CD4-positive, alpha-beta T cell treated with Interleukin-4 for 4 hours (primary cell): Measurements from ENCODE around the gene VSIG2.

Experiments used
- DNase-seq: peaks from one replicate; pipeline ENCODE4 v3.0.0-alpha.2; 2020

The VSIG2 gene

DNA sequence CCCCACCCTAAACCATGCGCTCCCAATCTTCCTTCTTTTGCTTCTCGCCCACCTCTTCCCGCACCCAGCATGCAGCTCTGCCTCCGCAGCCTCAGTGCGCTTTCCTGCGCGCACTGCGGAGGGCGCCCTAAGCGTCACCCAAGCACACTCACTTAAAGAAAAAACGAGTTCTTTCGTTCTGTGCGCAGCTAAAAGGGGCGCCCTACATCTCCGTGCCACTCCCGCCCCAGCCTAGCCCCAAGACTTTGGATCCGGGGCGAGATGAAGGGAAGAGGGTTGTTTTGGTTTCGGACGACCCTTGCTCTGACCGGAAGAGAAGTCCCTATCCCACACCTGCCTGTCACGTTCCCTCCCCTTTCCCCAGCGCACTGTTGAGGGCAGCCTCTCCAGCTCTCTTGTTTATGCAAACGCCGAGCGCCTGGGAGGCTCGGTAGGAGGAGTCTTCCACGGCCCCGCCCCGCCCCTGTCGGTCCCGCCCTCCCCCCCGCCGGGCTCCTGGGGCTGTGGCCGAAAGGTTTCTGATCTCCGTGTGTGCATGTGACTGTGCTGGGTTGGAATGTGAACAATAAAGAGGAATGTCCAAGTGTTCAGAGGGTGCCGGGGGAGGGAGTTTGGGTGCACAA, 5.3 kb downstream of the VSIG2 start:
- peak; percentile 75 for DNase-seq

DNA sequence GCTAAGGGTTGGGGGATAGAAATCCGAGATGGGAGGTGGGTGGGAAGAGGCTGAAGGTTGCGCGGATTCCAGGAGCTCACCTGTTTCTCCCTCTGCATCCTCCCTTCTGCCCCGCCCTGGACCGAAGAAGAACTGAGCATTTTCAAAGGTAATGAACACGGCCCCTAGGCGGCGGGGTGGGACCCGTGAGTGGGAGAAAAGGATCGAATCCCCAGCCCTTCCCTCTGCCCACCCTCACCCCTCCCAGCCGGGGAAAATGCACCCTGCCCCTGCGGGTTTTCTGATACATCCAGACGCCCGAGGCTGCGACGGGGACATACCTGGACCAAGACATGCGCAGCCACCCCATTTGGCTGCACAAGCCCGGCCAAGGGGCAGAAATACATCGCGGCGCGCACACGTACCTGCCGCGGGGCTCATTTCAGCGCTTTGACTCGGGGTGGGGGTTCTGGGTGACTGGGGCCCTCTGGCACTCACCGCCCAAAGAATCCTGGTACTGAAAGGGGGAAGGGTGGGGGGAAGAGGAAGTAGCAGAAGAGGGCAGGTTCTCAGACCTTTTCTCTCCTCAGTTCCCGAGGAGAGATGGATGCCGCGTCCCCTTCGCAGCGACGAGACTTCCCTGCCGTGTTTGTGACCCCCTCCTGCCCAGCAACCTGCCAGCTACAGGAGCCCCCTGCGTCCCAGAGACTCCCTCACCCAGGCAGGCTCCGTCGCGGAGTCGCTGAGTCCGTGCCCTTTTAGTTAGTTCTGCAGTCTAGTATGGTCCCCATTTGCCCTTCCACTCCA, 6.0 kb downstream of the VSIG2 start:
- DNase-seq = peak; percentile 24

DNA sequence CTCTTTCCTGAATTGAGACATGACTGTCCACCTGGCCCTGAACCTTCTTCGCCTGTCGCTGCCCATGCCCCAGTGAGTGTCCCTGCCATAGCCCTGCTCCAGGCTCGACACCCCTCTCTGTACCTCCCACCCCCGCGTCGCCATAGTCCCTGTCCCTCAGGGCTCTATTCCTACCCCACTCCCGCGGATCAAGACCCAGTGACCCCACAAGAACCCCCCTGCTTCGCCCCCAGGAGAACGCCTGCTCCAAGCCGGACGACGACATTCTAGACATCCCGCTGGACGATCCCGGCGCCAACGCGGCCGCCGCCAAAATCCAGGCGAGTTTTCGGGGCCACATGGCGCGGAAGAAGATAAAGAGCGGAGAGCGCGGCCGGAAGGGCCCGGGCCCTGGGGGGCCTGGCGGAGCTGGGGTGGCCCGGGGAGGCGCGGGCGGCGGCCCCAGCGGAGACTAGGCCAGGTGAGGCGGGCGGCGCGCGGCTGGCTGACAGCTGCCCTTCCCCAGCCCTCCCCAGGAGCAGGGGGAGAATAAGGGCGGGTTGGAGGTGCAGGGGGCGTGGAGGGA, 6.7 kb downstream of the VSIG2 start:
- DNase-seq = no peak

DNA sequence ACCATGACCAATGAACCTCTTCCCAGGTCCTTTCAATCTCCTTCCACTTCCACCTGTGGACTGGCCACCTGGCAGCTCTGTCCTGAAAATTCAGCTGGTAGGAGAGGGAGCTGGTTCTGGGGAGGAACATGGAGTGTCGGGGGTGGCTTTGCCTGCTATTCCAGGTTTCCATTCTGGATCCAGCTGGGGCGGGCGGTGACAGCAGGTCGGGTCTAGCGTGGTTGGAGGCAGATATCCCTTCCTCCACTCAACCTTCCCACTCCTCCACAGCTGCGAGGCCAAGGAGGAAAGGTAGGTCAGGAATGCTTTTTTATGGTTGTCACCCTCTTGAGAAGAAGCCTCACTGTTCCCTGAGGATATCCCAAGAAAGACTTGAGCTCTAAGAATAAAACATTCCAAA, 9.0 kb downstream of the VSIG2 start:
- DNase-seq = no peak

DNA sequence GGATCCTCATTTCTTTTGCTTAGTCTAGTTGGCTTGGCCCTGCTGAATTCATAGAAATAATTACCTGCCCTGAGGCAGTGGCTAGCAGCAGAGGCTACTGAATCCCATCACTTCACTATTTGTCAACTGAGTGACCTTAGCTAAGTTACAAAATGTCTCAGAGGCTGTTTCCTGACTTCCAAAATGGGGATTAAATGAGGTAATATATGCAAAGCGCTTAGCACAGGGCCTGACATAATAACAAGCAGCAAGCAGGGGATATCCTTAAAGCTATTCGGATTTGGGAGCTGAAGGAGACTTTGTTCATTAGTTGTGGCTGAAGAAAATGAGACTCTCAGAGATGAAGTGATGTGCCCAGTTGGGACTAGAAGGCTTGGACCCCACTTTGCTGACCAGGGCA, 9.5 kb downstream of the VSIG2 start:
- DNase-seq = no peak

DNA sequence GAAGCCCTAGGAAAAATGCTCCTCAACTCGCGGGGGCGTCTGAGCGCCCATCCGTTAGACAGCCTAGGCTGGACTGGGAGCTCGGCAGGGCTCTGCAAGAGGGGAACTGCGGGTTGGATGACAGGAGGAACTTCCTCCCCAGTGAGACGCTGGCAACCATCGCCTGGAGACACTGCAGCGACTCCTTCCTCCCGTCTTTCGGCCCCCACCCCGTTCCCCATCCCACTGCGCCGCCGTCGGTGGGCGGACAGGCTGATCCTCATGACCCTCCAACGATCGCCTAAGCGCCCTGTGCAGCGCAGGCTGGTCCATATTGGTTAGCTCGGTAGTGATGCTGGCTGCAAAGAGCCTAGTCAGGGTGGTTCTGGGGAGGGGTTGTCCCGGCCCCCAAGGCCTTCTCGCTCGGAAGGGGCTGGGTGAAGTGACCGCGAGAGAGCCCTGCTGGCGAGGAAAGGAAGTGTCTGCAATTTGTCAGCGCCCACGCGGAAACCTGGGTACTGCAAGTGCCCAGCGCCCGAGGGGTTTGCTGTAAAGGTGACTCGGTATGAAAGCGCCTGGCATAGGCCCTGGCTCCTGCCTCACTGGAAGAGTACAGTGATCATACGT, 11.7 kb downstream of the VSIG2 start:
- peak; percentile 50 for DNase-seq

DNA sequence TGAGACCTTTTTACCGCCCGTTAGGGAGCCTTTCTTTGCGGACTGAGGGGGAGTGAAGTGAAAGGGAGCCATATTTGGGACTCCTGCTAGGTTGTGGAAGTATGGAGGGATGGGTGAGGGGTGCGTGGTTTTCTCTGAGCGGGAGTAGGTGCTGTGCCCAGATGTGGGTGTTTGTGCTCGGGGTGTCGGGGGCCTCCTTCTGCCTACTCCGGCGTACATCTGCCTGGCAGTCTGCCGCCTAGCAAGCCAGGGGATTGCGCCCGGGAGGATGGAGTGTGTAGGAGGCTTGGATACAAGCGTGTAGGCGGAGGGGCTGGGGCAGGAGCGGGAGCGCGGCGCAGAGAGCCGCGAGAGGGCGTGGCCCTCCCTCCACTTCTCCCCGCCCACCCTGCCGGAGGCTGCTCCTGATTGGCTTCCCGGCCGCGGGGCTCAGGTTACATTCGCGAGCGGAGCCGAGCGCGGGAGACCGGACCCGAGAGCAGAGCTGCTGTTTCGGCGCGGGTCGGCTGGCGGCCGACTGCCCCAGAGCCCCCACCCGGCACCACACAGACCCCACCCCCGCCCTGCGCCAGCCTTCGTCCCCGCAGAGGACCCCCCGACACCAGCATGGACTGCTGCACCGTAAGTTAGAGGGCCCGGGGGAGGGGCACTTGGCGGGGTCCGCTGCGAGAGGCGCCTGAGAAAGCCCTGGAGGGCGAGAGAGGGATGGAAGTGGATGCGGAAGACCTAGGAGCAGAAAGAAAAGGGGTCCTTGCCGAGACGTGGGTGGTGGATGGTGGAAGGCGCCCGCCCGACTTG, 12.4 kb downstream of the VSIG2 start, which contains the start of gene NRGN:
TSS of gene NRGN (plus strand) at position 464 of the 798 bp plus-strand sequence. CDS start at position 607, 143 bp downstream.
- peak; percentile 74 for DNase-seq

DNA sequence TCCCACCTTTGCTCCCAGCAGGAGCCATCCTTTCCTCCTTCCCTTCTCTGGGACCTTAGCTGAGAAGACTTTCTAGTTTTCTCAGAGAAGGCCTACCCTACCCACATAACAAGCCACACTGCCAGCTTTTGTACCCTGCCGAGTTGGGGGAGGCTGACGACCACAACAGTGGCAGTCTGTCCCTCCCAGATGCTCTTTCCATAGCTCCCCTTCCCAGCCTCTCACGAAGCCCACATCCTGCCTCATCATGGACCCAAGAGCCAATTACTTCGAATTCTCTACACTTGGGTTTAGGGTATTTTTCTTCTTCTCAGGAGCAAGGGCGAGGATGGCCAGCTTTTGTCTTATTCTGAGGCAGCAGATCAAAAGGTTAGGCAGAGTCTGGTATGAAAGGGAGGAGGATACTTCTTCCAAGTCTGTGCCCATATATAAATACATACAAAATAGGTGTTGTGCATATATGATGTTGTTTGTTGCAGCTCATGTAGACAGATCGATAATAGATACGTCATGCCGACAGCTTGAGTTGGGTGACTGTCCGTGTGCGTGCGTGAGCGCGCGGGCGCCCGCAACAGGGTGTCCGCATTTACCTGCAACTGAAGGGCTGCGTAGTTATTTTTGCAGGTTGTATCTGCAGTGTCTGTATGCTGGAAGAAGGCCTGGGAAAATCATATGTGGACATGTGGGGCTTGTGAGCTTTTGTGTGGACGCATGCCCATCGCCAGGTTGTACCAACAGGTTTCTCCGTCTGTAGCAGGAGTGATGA, 13.2 kb downstream of the VSIG2 start:
- no peak for DNase-seq

DNA sequence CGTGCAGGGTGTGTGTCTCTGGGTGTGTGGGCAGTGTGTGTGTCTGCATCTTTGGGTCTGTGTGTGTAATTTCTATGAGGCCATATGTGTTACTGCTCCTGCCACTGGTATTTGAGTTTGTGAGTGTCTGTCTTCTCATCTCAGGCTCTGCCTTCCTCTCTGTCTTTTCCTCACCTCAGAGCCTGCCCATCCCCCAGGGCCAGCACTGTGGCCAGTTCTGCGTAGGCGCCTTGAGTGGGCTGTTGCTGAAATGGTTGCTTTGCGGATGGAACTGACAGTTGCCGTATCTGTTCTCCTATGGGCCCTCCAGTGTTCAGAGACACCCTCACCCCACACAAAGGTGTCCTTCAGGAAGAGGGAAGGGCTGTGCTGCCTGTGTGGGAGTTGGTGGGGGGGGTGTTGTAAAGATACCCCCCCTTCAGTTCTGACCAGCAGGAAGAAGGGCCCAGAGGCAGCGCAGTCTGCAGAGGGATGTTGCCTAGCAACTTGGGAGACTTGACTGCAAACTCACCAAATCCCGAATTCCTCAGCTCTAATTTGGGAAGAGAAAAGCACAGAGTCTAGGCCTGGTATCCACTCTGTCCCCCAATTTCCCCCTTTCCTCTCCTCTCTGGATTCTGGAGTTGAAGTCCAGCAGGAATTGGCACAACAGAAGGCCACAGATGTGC, 14.3 kb downstream of the VSIG2 start:
- DNase-seq = no peak

DNA sequence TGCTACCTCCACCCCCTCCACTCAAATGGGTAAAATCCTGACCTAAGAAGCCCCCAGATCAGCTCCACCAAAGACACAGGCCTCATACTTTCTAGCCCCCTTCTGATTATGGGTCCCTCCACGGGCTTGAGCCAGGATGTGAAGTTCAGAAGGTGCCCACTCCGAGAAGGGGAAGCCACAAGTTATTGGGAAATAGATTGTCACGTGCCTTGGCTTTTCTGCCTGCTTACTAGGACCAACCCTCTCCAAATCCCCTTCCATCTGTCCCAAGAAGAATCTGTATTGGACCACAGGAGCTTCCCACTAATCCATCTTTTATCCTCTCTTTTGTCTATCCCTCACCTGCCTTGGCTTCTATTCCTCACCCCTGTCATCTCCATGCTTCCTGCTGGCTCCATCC, 15.3 kb downstream of the VSIG2 start:
- no peak for DNase-seq

DNA sequence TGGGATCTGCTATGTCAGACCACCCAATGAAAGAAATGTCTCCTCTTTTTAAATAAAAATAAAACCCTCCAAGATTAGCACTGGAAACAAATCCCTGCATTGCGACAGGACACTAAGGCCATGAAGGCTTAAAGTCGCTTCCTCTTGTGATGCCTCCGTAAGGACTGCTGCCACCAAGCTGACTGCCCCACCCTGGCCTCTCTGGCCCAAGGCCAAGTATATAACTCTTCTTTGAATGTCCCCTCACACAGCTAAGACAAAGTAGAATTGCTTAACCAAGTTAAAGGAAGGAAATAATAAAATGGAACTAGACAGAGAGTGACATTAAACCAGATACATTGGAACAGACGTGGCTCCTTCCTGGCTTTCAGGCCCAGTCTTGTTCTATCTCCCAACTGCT, 19.8 kb downstream of the VSIG2 start:
- DNase-seq = no peak

DNA sequence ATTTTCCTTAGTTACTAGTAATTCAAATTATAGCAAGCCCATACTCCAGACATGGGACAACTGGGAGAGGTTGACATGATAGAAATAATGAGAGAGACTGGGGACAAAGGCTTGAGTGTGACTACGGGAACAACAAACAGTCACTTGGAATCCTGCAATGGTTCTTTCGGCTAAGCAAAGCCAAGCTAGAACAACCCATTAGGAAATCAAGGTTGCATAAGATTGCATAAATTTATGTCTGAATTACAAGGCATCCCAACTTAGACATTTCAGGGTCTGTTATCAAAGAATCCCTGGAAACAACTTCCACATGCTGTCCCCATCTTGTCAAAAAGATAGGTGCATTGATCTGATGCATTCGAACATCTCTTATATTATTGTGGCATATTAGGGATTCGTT, 22.5 kb downstream of the VSIG2 start:
- no peak for DNase-seq

DNA sequence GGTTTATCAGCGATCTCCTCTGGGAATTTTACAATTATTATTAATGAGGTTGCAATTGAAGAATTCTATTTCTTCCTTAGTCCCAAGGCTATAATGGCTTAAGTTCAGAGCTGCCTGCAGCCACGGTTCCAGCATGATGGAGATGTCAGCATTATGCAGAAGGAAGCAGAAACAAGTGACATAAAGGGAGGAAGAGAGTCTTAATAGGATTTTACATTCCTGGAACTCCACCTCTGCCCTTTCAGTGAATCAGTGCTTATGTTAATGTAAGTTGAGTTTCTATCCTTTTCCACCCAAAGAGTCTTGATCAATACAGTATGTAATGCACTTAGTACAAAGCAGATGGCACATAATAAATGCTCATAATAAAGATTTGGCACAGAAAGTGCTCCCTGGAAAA, 23.9 kb downstream of the VSIG2 start:
- no peak for DNase-seq

DNA sequence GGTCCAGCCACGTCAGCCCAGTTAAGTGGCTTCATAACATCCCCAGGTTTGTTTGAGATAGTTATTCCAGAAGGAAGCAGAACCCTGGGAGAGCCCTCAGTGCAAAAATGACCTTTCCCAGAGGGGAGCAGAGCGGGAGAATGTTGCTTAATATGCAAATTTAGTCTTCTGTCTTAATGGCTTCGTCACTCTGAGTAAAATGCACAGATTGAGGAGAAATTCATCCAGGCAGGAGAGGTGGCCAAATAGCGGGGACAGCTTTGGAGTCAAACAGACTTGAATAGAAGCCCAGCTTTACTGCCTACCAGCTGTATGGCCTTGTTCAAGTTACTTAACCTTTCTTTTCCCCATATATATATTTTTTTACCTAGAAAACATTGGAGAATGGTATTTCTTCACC, 24.6 kb downstream of the VSIG2 start:
- no peak for DNase-seq

DNA sequence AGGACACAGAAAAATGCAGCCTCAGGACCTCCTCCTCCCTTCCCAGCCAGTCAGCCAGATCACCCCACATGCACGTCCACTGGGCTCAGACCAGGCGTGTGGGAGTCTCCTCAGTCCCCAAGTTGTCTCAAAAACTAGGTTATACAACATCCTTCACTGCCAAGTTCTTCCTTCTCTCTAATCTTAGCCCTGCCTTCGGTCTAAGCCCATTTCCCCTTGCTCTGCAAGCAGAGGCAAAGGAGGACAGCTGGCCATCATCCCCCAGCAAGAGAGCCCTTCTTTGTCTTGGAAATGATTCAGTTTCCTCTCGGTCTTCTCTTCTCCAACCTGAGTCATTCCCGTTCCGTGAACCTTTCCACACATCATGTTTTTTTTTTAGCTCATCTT, 26.3 kb downstream of the VSIG2 start:
- DNase-seq = no peak

DNA sequence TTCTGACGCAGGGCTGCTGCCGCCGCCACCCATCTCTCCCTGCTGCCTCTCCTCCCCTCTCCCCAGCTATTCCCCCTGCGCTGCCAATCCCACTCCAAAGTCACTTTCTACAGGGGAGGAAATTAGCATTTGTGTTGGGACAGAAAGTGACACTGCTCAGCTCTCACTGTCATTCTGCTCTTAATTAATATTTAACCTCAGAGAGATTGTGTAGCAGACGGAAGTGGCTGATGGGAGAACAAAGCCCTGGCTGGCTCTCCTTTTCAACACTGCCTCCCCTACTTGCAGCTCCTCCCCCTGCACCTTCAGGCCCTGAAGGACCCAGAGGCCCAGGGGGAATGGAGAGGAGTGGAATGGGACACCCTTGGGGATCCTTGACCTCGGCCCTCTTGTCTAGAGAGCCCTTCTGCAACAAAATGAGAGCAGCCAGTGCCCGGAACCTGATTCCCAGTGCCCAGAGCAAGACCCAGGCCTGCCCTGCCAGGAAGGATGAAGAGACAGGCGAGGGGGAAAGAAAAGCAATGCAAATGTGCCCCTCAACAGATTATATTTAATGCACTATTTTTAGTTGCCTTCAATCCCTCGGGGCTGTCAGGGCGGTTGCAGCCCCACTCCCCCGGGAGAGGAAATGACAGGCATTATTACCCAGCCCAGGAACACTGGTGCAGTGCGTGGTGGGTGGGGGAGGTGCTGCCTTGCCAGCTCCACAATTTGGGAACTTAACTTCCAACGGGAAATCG, 26.9 kb downstream of the VSIG2 start:
- no peak for DNase-seq

DNA sequence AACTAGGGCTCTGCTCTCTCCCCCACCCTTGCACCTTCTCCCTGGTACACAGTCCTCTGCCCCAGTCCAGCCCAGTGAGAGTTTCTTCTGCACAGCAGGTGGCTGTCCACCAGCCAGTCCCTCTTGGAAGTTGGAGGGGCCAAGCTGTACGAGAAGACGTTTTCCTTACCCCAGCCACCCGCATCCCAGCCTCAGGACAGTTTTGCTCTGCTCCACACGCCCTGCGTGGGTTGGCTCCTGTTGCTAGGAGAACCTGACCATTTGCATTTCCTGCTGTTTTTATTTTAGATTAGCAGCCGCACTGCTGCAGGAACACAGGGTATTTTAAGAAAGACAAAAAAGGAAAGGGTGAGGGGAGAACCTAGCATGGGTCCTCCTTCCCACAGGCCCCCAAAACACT, 29.9 kb downstream of the VSIG2 start:
- DNase-seq = no peak

DNA sequence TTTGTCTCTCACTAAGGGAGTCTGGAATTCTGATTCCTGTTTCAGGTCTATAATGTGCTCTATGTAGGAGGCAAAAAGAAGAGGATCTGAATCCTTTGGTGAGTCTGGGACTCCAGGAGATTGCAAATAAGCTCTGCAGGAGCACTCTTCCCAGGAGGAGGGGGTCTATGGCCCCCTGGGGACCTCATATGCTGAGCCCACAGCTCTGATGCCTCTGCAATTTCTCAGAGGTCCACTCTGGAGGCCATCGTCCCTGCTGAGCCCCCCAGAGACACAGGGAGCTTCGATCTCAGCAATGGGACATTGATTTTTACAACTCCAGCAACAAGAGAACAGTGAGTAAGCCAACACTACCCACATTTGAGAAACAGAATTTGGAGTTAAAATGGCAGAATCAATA, 32.5 kb downstream of the VSIG2 start:
- DNase-seq = no peak

DNA sequence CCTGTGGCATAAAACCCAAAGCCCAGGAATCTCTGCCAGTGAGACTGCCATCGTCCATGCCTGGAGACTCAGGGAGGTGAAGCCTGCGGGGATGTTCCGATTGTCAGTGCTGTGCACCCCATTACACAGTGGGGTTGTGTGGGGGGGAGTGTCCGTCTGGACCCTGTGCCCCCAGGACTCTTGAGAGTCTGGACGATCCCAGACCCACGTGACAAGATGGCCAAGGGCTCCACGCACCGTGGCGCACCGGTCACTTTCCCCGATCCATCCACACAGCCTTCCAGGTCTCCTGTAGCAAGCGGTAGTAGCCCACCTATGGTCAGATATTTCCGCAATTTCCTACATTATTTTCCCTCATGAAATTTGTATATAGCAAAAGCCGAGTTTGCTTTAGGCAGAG, 33.3 kb downstream of the VSIG2 start:
- DNase-seq = no peak

DNA sequence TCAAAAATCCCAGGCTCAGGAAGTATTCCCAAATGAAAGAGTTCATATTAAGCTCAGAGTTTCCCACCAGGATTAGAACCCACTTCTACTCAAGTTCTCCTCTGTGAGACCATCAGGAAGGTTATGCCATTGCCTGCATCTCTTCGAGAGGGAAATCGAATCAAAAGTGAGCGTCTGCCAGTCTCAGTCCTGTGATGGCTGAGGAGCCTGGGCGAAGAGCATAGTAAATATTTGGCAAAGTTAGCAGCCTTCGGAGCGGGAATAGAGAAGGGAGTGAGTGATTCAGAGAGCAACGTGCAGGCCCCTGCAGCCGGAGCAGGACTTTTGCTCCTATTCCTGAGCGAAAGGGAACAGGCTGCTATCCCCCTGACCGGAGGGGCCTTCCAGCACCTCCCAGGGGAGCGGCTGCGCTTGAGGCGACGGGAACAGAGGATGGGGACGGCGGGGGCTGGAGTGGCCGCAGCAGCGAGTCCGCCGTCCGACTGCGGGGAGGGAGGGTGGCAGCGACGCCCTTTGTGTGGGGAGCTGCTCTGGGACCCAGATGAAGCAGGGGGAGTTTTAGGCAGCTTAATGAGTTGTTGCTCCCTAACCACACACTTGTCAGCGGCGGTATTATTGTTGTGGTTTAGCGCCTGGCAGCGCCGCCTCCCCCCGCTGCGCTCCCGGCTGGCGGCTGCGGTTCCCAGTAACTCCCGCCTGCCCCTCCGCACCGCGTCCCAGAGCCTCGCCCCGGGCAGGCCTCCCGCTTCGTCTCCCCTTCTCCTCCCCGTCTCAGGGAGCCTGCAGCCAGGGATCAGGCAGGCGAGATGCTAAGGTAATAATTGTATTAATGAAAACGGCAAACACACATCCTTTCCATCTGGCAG, 34.0 kb downstream of the VSIG2 start:
- peak; percentile 17 for DNase-seq
